GM06990 (cell line): ENCODE measurements around the gene RUVBL1.

ENCODE experiments used
- DNase-seq: peaks from one replicate; pipeline ENCODE4 v3.0.0-alpha.2; 2011; ENCODE audit not compliant: insufficient read length; ENCODE audit errors: extremely low read depth
- H3K27me3 ChIP-seq: replicated peaks from 2 replicates; pipeline ENCODE4 v1.6.0; 2011; ENCODE audit warnings: low read length; ENCODE audit not compliant: control insufficient read depth, insufficient read depth
- H3K36me3 ChIP-seq: 2 replicates; pipeline ENCODE4 v1.5.1; 2011; ENCODE audit warnings: low read length; ENCODE audit not compliant: control insufficient read depth, insufficient read depth
- H3K4me3 ChIP-seq: replicated peaks from 2 replicates; pipeline ENCODE4 v1.5.1; 2011; ENCODE audit warnings: low read depth, mild to moderate bottlenecking, control low read depth, low read length
- TF ChIP-seq, protein P1 (sequence below): IDR thresholded peaks from 2 replicates; pipeline ENCODE4 v1.5.1; 2011; ENCODE audit warnings: low read length, control low read depth, mild to moderate bottlenecking, inconsistent platforms; ENCODE audit not compliant: insufficient read depth, poor library complexity, severe bottlenecking

The RUVBL1 gene

DNA sequence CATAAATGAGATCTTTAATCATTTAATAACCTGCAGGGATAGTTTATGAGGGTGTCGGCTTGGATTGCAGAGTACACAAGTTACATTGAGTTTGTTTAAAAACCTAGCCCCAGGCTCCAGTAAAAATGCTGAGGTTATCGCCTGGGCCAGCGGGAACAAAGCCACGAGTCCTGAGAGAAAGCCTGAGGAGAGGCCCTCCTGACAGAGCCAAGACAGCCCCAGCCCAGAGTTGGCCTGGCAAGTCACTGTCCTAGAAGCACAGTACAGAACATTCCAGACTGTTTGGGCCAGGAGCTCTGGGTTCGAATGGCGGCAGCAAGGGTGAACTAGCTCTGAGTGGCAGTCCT, 39.0 kb downstream of the RUVBL1 start:
- peaks cover 35% of the 10 kb centered on the region for H3K36me3 ChIP-seq
- no peak overlapping the region for H3K4me3 ChIP-seq
- TF ChIP-seq, protein P1, sequence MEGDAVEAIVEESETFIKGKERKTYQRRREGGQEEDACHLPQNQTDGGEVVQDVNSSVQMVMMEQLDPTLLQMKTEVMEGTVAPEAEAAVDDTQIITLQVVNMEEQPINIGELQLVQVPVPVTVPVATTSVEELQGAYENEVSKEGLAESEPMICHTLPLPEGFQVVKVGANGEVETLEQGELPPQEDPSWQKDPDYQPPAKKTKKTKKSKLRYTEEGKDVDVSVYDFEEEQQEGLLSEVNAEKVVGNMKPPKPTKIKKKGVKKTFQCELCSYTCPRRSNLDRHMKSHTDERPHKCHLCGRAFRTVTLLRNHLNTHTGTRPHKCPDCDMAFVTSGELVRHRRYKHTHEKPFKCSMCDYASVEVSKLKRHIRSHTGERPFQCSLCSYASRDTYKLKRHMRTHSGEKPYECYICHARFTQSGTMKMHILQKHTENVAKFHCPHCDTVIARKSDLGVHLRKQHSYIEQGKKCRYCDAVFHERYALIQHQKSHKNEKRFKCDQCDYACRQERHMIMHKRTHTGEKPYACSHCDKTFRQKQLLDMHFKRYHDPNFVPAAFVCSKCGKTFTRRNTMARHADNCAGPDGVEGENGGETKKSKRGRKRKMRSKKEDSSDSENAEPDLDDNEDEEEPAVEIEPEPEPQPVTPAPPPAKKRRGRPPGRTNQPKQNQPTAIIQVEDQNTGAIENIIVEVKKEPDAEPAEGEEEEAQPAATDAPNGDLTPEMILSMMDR: no peak
- DNase-seq: no peak
- no peaks in the 10 kb centered on the region for H3K27me3 ChIP-seq

DNA sequence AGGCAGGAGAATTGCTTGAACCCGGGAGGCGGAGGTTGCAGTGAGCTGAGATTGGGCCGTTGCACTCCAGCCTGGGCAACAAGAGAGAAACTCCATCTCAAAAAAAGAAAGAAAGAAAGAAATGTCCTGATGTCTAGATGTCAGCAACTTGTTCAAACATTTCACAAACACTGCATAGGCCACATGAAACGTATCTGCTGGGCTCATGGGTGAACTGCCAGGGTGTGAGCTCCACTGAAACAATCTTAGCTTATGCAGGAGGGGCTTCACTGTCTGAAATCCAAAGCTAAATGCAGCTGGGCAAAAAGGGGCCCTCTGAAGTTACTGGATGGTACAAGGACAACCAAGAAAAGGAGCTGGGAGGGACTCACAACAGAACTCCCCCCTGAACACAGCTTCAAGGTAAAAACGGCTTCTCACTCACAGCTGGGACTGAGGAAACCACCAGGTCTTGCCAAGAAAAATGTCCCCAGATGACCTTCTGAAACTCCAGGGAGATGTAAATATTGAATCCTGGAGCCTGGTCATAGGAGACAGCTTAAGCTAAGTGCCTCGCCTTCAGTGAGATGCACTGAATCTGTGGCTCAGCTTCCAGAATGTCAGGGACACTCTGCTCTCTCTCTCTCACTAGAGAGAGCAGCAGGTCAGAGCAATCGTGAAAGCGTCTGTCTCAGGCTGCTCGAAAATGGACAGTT, 39.5 kb downstream of the RUVBL1 start:
- peaks cover 38% of the 10 kb centered on the region for H3K36me3 ChIP-seq
- no peak for DNase-seq
- H3K4me3 ChIP-seq: no peak overlapping the region
- TF ChIP-seq, protein P1: no peak
- H3K27me3 ChIP-seq: no peaks in the 10 kb centered on the region

DNA sequence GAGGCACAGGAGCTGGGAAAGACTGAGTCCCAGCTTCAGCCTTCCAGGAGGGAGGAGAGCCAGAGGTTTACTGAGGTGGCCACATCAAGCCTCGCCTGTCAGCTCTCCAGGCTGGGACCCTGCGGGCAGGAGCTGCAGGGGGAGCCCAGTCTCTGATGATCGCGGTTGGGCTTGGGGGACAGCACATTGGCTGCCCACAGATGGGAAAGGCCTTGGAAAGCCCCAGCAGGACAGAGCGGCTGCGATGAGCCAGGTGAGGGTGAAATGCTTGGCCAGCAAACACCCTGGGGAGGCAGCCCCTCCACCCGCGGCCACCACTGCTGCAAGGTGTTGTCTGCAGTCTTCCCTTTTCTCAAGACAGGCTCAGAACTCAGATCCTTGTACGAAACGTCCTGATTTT, 40.2 kb downstream of the RUVBL1 start:
- peaks cover 42% of the 10 kb centered on the region for H3K36me3 ChIP-seq
- no peak overlapping the region for H3K4me3 ChIP-seq
- TF ChIP-seq, protein P1: no peak
- no peaks in the 10 kb centered on the region for H3K27me3 ChIP-seq
- no peak for DNase-seq

DNA sequence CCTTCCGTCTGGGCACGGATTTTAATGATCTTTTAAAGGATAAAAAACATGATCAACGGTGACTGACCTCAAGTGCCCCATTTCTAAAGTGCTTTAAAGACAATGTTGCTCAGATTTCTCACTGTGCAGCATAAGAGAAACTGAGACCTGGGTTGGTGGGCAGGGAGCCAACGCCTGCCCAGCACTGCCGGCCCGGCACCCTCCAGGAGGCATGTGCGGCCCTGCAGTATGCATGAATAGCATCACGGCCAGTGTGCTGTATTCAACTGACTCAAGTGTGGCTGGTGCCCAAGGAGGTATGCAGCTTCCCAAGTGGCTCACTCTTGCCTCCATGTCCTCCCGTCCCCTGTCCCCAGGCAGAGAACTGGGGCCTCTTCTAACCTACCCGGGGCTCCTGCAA, 41.1 kb downstream of the RUVBL1 start:
- DNase-seq: no peak
- Histone ChIP-seq H3K4me3 (no peak overlapping the region), H3K27me3 (no peaks in the 10 kb centered on the region), H3K36me3 (peaks cover 40% of the 10 kb centered on the region)
- TF ChIP-seq, protein P1: no peak

DNA sequence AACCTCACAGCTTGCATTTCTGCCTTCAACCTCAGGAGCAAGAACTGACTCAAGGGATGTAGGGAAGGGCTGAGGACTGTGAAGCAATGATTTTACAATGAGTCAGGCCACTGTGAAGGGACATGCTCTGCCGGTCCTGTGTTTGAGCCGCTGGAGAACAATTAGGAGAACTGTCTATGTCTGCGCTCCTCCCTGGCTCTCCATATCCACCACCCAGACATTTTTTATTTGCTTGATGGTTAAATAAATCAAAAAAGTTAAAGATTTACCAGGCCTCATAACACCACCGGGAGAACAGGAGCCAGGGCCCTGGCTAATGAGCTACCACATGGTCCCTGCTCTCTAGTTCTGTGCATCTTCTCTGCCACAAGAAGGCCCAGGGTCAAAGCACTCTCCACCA, 41.8 kb downstream of the RUVBL1 start:
- Histone ChIP-seq H3K4me3 (no peak overlapping the region), H3K27me3 (no peaks in the 10 kb centered on the region), H3K36me3 (peaks cover 35% of the 10 kb centered on the region)
- TF ChIP-seq, protein P1: no peak
- no peak for DNase-seq

DNA sequence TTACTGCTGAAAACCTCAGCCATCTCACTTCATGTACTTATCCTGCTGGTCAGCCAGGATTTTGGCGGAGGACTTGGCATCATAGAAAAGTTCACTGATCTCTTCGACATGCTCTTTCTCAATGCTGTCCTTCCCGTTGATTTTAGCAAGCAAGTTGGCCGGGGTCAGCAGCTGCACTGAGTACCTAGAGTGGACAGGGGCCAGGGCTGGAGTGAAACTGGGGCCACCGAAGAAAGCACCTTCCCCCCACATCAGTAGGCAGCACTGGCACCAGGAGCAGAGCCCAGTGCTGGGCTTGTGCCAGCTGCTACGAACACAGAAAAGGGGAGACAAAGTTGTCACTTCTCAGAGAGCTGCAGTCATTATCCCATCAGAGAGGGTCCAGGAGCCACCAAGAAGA, 42.4 kb downstream of the RUVBL1 start:
- Histone ChIP-seq H3K4me3 (no peak overlapping the region), H3K36me3 (peaks cover 33% of the 10 kb centered on the region), H3K27me3 (no peaks in the 10 kb centered on the region)
- TF ChIP-seq, protein P1: no peak
- DNase-seq: no peak
